Measurements from ENCODE around the gene GSE1.

The GSE1 gene

DNA sequence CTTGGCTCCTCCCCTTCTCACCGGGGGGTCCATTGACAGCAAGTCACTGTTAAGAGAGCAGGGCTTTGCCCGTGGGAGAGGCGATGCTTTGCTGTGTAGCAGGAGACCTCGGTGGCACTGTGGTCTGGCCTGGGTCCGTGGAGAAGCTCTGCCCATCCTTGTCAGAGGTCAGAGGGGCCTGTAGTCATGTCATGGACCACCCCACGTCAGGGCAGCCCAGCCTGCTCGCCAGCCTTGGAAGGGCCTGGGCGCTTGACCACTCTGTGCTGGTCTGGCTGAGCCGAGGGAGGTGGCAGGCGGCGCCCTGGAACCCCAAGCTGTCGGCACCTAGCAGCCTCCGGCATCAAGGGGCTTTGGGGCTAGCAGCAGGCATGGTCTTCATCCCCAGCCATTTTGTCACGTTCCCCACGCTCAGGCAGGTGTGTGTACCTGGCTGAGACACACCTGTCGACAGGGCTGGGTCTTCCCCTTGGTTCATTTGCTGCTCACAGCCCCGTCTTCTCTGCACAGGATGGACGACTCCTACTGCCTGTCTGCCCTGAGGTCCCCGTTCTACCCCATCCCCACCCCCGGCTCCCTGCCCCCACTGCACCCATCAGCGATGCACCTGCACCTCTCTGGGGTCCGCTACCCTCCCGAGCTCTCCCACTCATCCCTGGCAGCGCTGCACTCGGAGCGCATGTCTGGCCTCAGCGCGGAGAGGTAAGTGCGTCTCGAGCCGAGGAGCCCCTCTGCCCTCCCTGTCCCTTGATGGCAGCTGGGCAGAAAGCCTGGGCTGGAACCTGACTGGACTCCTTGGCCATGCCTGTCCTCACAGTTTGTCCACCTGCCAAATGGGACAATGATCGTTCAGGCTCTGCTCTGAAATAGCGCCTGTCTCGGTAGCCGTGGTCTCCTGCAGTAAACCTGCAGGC, 42.4 kb downstream of the GSE1 start:
- TF ChIP-seq, protein P1, sequence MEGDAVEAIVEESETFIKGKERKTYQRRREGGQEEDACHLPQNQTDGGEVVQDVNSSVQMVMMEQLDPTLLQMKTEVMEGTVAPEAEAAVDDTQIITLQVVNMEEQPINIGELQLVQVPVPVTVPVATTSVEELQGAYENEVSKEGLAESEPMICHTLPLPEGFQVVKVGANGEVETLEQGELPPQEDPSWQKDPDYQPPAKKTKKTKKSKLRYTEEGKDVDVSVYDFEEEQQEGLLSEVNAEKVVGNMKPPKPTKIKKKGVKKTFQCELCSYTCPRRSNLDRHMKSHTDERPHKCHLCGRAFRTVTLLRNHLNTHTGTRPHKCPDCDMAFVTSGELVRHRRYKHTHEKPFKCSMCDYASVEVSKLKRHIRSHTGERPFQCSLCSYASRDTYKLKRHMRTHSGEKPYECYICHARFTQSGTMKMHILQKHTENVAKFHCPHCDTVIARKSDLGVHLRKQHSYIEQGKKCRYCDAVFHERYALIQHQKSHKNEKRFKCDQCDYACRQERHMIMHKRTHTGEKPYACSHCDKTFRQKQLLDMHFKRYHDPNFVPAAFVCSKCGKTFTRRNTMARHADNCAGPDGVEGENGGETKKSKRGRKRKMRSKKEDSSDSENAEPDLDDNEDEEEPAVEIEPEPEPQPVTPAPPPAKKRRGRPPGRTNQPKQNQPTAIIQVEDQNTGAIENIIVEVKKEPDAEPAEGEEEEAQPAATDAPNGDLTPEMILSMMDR (conservative IDR thresholded peaks at IDR 0.05; ENCODE audit: low read depth, low read length) = no peak
- DNase-seq (ENCODE audit: low read depth) = no peak
- H3K4me3 ChIP-seq (ENCODE audit: low read length) = no peak overlapping the region

DNA sequence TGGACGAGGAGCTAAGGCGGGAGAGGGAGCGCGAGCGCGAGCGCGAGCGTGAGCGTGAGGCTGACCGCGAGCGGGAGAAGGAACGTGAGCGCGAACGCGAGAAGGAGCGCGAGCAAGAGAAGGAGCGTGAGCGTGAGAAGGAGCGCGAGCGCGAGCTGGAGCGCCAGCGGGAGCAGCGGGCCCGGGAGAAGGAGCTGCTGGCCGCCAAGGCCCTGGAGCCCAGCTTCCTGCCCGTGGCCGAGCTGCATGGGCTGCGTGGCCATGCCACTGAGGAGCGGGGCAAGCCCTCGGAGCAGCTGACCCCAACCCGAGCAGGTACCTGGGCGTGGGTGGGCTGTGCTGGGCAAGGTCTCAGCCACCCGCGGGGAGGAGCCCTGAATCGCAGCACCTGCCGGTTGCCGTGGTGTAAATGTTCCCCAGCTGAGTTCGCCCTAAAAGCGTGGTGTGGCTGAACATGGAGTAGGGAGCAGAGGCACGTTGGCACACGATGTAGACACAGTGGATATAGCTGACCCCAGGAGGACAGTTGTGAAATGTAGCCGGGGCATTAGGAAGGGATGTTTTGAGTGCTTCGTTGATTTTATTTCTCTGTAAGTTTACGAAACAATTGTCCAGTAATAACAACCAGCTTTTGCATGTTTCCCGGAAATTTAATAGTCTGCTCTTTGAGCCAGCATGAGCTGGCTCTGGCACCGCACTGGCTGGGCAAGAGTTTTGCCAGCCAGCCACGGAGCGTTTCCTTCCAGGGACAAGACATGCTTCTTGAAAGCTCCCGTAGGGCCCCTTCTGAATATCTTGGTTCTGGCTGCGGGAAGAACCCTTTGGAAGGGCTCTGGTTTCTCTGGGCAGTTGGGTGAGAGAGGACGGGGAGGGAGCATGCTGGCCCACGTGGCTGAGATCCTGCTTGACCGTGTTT, 43.5 kb downstream of the GSE1 start:
- TF ChIP-seq, protein P1 (conservative IDR thresholded peaks at IDR 0.05; ENCODE audit: low read depth, low read length) = no peak
- no peak overlapping the region for H3K4me3 ChIP-seq (ENCODE audit: low read length)
- DNase-seq (ENCODE audit: low read depth) = no peak

DNA sequence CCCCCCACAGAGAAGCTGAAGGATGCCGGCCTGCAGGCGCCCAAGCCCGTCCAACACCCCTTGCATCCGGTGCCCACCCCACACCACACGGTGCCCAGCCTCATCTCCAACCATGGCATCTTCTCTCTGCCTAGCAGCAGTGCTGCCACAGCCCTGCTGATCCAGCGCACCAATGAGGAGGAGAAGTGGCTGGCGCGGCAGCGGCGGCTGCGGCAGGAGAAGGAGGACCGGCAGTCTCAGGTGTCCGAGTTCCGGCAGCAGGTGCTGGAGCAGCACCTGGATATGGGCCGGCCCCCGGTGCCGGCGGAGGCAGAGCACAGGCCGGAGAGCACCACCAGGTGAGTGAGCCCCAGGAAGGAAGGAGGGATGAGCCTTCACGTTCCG, 44.1 kb downstream of the GSE1 start:
- H3K4me3 ChIP-seq (ENCODE audit: low read length) = no peak overlapping the region
- TF ChIP-seq, protein P1 (conservative IDR thresholded peaks at IDR 0.05; ENCODE audit: low read depth, low read length) = no peak
- no peak for DNase-seq (ENCODE audit: low read depth)

DNA sequence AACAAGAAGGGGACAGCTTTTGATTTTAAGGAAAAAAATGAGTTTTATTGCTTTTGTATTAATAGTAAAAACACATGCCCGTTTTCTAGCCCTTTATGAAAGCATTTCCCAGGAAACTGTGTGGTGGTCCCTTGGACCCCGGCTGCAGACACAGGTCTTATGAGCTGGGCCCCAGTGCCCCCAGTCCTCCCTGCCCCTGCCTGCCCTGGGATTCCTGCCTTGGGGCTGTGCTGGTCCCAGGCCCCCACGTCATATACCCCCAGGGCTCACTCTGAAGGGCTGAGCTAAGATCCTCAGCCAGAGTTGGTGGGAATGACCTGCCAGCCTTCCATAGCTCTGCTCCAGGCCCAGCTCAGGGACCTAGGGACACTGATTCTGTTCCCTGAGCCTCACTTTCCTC, 44.9 kb downstream of the GSE1 start:
- no peak overlapping the region for H3K4me3 ChIP-seq (ENCODE audit: low read length)
- DNase-seq (ENCODE audit: low read depth) = no peak
- TF ChIP-seq, protein P1 (conservative IDR thresholded peaks at IDR 0.05; ENCODE audit: low read depth, low read length) = no peak

DNA sequence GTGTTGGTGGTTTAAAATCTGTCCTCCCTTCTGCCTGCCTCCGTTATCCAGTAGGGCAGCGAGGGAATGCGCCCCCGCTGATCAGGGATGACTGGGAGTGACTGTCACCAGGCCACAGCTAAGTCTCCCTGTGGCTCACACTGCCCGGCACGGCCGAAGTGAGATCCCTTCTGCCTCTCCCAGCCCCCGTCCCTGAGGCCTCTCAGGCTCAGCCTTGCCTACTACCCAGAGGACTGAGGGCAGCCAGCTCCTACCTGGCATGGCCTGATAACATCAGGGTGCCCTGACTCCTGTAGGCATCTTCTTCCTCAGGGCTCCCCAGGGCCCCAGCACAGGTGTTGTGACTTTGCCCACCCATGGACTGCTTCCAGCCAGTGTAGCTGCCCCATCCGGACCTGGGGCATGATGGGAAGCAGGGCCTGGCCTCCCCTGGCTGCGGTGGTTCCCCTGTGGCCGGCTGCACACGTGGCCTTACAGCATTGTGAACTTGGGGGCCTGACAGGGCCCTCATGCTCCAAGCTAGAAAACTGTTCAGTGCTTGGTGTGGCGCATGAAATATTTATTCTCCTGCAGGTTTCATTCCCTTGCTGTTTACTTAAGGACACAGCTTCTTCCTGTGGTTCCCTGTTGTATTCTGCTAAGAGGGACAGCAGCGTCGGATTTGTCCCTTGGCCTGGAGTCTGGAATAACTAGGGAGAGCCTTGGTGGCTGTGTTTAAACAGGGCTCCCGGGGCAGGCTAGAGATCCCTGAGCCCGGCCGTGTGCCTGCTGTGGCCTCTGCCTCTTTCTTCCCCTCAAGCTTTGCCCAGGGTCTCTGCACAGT, 45.6 kb downstream of the GSE1 start:
- no peak overlapping the region for H3K4me3 ChIP-seq (ENCODE audit: low read length)
- TF ChIP-seq, protein P1 (conservative IDR thresholded peaks at IDR 0.05; ENCODE audit: low read depth, low read length) = no peak
- DNase-seq (ENCODE audit: low read depth) = no peak

DNA sequence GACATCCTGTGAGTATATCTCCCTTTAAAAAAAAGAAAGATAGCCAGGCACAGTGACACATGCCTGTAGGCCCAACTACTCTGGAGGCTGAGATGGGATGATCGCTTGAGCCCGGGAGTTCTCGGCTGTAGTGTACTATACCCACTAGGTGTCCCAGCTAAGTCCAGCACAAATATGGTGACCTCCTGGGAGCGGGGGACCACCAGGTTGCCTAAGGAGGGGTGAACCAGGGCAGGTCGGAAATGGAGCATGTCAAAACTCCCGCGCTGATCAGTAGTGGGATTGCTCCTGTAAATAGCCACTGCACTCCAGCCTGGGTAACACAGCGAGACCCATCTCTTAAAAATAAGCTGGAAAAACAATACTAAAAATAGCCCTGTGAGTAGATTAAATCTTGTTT, 46.2 kb downstream of the GSE1 start:
- no peak for DNase-seq (ENCODE audit: low read depth)
- TF ChIP-seq, protein P1 (conservative IDR thresholded peaks at IDR 0.05; ENCODE audit: low read depth, low read length) = no peak
- H3K4me3 ChIP-seq (ENCODE audit: low read length) = no peak overlapping the region
